Measurements from ENCODE around the gene RPS2.
"Not testable (repeated sequence)": the region's sequence is repeated elsewhere in the genome, so short reads cannot be mapped to it uniquely, and the experiment has no call there.

The RPS2 gene

GRCh38 chr16:1964506-1965395, at the start of gene RPS2:
RPS2 (minus strand) TSS chr16:1964826; CDS start chr16:1964625, 201 bp downstream.
- peak; percentile 68 for DNase-seq

GRCh38 chr16:2013527-2013926, 48.9 kb upstream of the RPS2 start:
- DNase-seq = no peak

DNA sequence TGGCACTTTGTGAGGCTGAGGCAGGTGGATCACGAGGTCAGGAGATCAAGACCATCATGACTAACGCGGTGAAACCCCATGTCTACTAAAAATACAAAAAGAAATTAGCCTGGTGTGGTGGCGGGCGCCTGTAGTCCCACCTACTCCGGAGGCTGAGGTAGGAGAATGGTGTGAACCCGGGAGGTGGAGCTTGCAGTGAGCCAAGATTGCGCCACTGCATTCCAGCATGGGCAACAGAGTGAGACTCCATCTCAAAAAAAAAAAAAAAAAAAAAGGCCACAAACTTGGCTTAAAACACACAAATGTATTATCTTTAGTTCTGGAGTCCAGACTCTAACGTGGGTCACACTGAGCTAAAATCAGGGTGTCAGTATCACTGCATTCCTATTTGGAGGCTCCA, 47.1 kb upstream of the RPS2 start:
- DNase-seq = not testable (repeated sequence)

DNA sequence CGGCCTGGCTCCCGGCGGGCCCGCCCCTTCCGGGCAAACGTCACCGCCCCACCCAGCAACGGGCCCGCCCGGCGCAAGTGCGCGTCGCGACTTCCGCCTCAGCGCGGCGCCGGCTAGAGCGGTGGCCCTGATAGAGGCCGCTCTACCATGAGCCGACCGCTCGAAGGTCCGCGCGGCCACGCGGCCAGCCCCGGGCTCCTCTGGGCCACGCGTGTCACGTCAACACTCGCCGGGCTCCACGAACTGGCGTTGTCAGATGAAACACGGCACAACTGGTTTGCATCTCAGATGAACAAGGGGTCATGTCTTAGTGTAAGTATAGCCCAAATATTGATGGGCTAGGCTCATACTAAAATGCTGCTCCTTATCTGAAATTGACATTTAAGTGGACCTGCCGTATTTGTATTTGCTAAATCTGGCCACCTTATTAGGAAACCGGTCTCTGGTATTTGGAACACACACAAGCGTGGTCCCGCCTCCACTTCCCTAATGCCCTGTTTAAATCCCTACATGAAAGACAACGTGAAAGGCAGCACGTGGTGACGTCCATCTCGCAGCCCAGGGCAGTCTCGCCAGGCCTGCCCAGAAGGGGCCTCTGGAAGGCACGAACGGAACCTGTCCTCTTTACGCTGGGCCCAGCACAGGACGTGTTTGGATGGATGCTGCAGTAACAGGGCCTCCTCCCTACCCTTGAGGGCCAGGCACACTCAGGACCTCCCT, 45.3 kb upstream of the RPS2 start, which contains the start of gene ZNF598:
ZNF598 (minus strand) TSS at position 31 of the 720 bp plus-strand sequence.
- DNase-seq = no peak

GRCh38 chr16:2009164-2009711, 44.6 kb upstream of the RPS2 start:
- DNase-seq = no peak

- no peak for DNase-seq
Observed at GRCh38 chr16:2008631-2009163, 44.1 kb upstream of the RPS2 start.

DNA sequence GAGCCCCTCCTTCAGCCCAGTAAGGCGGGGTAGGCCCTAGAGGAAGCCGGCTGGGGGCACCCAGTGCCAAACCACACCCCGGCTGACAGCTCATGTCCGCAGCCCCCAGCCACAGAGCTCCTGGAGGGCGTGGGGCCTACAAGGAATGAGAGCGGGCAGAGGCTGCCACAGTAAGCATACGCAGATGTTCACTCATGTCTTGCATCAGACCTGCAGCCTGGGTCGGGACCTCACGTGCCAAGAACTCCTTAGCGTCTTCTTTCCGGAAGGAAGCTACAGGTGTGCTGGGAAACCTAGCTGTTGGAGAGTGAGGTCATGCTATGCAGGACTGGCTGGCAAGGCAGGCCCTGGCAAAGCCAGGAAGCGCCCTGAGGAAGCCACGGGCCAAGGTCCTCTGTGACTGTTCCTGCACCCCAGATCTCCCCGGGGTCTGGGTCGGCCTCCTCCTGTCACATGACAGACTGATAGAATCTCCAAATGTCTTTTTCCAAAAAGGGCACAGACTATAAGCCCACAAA, 43.4 kb upstream of the RPS2 start:
- no peak for DNase-seq

DNA sequence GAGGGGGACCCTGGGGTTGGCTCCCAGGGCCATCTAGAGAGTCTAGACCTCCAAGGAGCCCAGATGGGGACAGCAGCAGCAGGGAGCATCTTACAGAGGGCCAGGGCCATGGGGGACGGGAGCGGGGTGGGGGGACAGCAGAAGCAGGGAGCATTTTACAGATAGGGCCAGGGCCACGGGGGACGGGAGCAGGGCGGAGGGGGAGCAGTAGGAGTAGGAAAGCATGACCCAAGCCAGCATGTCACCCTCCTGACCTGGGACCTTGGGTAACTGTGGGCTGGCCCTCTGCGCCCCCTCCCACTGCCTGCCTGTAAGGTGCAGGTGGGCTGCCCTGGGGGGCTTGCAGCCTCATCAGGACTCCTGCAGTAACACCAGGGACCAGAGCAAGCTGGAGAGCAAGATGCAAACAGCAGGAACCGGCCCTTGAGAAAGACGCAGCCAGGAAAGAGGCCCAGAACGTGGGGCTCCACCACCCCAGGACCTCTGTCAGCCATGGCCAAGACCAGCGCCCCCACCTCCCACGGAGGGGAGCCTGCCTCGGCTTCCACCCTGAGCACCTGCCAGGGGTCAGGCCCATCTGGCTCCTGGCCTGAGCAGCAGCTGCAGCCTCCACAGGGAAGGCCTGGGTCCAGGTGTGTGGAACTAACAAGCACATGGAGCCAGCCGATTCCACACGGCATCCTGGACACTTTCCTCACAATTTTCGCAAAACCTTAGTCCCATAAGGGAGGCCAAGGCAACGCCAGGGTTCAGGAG, 42.6 kb upstream of the RPS2 start:
- DNase-seq = no peak

DNA sequence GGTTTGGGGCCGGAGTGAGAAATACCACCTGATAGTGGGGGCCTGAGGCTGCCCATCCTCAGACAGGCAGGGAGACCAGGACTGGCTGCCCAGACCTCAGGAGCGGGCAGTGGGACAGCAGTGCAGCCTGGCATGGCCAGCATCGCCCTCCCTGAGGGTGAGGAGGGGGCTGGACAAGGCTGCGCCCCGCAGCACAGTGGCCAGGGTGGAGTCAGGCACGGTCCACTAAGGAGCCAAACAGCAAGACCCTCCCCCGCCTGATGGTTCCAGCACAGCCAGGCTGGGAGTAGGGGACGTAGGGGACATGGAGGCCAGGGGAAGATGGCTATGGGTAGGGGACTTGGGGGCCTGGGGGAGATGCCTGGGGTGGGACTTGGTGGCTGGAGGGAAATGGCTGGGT, 41.7 kb upstream of the RPS2 start:
- no peak for DNase-seq

DNA sequence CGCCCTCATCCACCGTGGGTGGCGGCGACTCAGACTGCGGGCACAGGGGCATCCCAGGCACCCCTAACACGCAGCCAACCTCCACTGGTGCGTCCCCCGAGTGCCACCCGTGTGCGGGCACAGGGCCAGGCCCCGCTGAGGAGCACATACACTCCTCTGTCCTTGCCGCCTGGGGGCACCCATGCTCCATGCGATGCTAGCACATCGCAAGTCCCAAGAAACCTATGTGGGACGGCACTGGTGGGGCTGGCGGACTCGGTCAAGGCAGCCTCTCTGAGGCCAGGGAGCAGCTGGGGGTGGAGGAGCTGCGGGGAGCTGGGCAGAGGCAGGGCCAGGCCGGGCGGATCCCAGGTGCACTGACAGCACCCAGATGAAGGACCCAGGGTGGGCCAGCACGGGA, 41.0 kb upstream of the RPS2 start:
- DNase-seq = no peak

DNA sequence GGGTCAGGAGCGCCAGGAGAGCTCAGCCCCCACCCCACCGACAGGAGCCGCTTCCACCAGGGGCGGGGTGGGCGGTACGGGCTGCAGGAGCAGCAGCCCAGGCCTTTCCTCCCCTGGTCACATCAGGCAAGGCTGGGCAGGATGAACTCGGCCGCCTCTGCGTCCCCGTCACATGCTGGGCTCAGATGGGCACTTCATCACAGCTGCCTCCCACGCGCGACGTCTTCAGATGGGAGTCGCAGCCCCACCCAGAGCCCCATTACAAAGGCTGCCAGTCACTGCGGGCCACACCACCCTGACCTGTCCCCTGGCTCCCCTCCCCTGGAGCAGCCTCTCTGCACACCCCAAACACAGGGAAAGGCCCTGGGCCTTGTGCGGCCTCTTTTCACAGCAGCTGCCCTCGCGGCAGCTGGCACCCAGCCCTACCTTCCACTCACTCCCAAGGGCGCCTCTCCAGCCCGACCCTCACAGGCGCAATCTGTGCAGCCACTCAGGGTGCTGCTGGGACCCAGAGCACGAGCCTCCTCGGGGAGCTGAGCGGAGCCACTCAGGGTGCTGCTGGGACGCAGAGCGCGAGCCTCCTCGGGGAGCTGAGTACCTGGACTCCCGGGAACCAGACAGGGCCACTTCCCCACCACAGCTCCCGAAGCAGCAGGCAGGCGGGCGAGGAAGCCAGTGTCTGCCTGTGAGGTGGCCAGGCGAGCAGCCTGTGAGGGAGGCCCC, 40.3 kb upstream of the RPS2 start:
- no peak for DNase-seq

DNA sequence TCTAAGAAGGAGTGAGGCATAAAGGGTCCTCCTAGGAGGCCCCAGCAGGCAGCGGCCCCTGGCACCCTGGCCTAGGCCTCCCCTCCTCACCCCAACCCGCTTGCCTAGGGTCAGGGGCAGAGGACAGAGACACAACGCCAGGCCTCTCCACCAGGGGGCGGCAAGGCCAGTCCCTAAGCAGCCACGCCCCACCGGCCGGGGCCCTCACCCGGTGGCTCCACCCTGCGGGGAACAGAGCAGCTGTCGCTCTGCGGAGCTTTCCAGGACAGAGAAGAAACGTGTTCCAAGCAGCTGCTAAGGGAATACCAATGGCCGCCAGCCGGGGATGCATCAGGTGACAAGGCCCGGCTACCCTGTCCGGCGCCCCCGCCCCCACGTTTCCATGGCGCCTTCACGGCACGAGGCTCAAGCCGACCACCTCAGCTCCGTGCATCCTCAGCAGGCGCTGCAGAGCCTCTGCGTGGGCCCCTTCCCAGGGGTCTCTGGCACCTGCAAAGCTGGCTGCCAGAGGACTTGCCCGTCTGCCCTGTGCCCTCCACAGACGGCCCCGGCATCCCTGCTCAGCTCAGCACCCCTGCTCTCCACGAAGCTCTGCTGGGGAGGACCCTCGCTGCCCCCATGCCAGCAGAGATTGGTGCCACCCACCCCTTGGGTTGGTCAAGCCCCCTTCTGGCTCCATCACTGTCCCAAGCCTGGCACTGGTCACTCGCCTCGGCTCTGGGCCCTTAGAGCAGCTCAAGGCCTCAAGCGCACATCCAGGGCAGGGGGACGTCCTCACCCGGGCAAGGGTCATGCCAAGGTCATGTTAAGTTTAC, 39.4 kb upstream of the RPS2 start:
- DNase-seq = no peak

DNA sequence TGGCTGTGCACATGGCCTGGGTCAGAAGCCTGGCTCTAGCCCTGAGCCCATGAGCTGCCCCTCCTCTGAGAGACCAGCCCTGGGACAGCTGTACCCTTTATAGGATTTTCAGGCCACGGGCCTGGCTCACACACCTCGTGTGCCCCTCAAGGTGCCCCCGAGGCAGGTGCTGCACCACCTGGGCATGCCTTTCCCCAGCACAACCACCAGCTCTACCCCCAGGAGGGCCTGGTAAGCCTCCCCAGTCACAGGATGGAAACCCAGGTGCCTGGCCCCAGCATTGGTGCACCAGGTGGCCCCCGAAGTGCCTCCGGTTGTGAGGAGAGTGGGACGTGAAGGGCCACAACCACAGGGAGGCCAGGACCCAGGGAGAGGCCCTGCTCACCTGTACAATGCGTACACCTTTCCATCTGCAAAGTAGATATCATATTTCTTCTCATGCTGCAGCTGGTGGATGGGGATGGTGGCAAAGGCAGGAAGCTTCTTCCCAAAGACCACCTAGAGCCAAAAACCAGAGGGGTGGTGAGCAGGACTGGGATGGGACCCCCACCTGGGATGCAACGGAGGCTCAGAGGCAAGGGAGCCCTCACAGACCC, 38.7 kb upstream of the RPS2 start:
- no peak for DNase-seq

GRCh38 chr16:2002406-2003230, 38.0 kb upstream of the RPS2 start:
- no peak for DNase-seq

DNA sequence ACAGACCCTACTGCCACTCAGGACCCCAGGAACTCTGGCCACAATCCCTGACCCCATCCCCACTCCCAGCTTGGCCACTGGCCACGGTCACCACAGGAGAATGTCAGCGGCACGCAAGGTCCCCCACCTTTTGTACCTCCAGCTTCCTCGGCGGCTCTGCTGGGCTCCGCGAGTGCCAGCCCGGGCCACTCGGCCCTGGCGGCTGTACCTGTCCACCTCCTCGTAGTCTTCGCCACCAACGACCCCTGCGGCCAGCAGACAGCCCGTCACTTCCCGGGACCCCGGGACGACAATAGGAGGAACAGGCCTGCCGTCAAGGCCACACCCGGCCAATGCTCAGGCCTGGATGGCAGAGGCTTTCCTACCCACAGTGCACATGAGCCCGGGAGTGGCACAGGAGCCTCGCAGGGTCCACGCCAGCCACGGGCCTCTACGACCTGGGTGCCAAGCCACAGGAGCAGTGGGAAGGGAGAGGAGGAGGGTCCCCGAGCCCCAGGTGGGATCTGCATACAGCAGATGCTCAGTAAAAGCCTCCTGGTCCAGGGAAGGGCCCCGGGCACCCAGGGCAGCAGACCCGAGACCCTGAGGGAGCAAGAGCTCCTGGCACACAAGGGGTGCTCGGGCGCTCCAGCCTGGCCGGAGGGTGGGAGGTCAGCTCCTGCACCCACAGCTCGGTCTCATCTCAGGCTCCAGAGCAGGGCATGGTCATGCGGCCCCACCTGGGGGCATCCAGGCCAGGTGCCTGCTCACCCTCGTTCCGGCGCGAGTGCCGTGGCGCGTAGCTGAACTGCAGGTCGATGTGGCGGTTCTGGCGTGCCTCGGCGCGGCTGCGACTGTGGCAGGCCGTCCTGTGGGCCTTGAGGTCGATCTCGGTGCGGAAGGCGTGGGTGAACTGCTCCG, 37.1 kb upstream of the RPS2 start:
- no peak for DNase-seq

DNA sequence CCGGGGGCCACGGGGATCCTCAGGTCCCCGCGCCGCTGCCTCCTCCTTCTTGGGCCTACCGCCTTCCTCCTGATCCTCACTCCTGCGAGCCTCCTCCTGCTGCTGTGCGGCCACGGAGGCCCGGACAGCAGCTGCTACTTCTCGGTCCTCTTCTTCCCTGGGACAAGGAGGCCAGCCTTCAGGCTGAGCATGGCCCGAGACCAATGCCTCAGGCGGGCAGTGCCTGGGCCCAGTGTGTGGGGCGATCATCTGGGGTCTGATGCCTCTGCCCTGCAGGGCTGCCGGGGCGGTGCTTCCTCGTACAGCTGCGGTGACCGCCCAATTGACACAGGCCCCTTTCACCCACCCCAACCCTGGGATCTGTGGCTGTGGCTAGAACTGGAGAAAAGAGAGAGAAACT, 36.4 kb upstream of the RPS2 start:
- no peak for DNase-seq

- DNase-seq = no peak
Observed at GRCh38 chr16:1999866-2000514, 35.4 kb upstream of the RPS2 start.
